Right cardiac atrium (tissue), 5 donors: ENCODE results near the gene CFAP65. TPM values are rescaled to one million over a fixed set of nuclear protein-coding genes. Genes with fewer than 3 reads are reported as not detected.

Experiments
- ATAC-seq, 2 donors: fragments of 200-7000 bp; cut with Tn5 transposase; one replicate each; pipeline versions ENCODE4 v1.8.0 to v1.9.1; 2020; ENCODE audit warnings: moderate library complexity in 2 of 2, mild to moderate bottlenecking in 1 of 2
- DNase-seq, 3 donors: peaks; one replicate each; pipeline ENCODE4 v3.0.0-alpha.2; 2020
- H3K27ac ChIP-seq: one replicate; pipeline ENCODE4 v1.5.1; 2013; ENCODE audit warnings: mild to moderate bottlenecking, low read length, control low read depth, moderate library complexity
- H3K27me3 ChIP-seq: one replicate; pipeline ENCODE4 v1.6.1; 2013; ENCODE audit not compliant: control insufficient read depth, insufficient read depth
- H3K4me1 ChIP-seq: one replicate; pipeline ENCODE4 v1.6.1; 2013; ENCODE audit warnings: low read length; ENCODE audit not compliant: control insufficient read depth, insufficient read depth
- H3K4me3 ChIP-seq: one replicate; pipeline ENCODE4 v1.5.1; 2013; ENCODE audit warnings: low read length, control low read depth
- H3K9me3 ChIP-seq: one replicate; pipeline ENCODE4 v1.6.1; 2013; ENCODE audit warnings: low read length; ENCODE audit not compliant: control insufficient read depth
- WGBS: extraction: QIAGEN DNeasy Blood & Tissue Kit; methylation state at CpG from one replicate; pipeline ENCODE4 v1.1.7; 2013; 5-methylcytosine and 5-hydroxymethylcytosine counted together
- intact Hi-C, 4 donors: fragments of 100-400 bp; cut with DNase I; formaldehyde crosslinking; loops; one replicate each; pipeline versions ENCODE4 v1.11.0 to v1.14.0; 2022 to 2023
- long read RNA-seq, 4 donors: library from polyadenylated mRNA; unstranded; transcript quantifications; one replicate each; pipeline ENCODE4 v2.0.0, GENCODE V29; 2020 to 2021
- polyA plus RNA-seq: library from polyadenylated mRNA; stranded (reverse); fragments of 200-250 nt; gene quantifications from one replicate; pipeline ENCODE4 v1.2.3, GENCODE V29; 2013
- total RNA-seq, 4 donors: library from RNA; stranded (reverse); fragmentation: NEBNext Ultra II Directional; extraction: Animal tissue kit (Norgen Biotek cat#: 25700); gene quantifications; one replicate each; pipeline ENCODE4 v1.2.1, GENCODE V29; 2021
- donor health status: healthy with polysubstance abuse.
- donor health status: DM: no; HTN: yes; CAD: no.
- donor health status: DM: no; HTN: no; CAD: no.
- donor health status: DM: no; HTN: yes; CAD: no; lungs with severe emphysema.
- donor health status: DM: yes; HTN: yes; CAD: no.

The CFAP65 gene
- total RNA-seq, result not detected
- polyA plus RNA-seq, result not detected
- long read RNA-seq, donor 1, result 0 reads
- long read RNA-seq, donor 2, result 0 reads
- long read RNA-seq, donor 3, result 0 reads
- long read RNA-seq, donor 4, result 0 reads

GRCh38 chr2:219041252-219041651 lies at the start of gene CFAP65:
CFAP65 (minus strand) TSS chr2:219041516; CDS start chr2:219039048, 2,468 bp downstream.
- Histone ChIP-seq H3K27ac (no peak within 1 kb of the TSS), H3K4me3 (peak within 1 kb of the TSS; percentile 22), H3K9me3 (no peaks in the 10 kb centered on the region), H3K4me1 (peaks cover 2% of the 10 kb centered on the region), H3K27me3 (no peaks in the 10 kb centered on the region)
- peak in 1 of 2 donors; percentile 80 for ATAC-seq
- peak in 1 of 3 donors; percentile 66 for DNase-seq
- WGBS, result under 1% methylated on average over 21 of the region's 21 CpGs
- intact Hi-C loops, result no loop called here

GRCh38 chr2:219090436-219091299 lies 49.4 kb upstream of the CFAP65 start:
- intact Hi-C loops, result no loop called here

GRCh38 chr2:219089330-219089729 lies 48.0 kb upstream of the CFAP65 start:
- Histone ChIP-seq H3K4me3 (no peak overlapping the region), H3K9me3 (no peaks in the 10 kb centered on the region), H3K27ac (no peak overlapping the region), H3K27me3 (no peaks in the 10 kb centered on the region), H3K4me1 (no peaks in the 10 kb centered on the region)
- intact Hi-C loops, result no loop called here
- WGBS, result 97% methylated on average over 4 of the region's 4 CpGs
- no peak for ATAC-seq
- DNase-seq, result no peak

More at GRCh38 chr2:219090436-219091299, 49.4 kb upstream of the CFAP65 start:
- H3K4me3 ChIP-seq, result no peak overlapping the region
- ATAC-seq, result no peak
- DNase-seq, result no peak
- H3K9me3 ChIP-seq, result no peaks in the 10 kb centered on the region
- no peaks in the 10 kb centered on the region for H3K4me1 ChIP-seq
- H3K27ac ChIP-seq, result no peak overlapping the region
- 78% methylated on average over 4 of the region's 4 CpGs for WGBS
- H3K27me3 ChIP-seq, result no peaks in the 10 kb centered on the region

GRCh38 chr2:219087848-219088247 lies 46.5 kb upstream of the CFAP65 start:
- Histone ChIP-seq H3K27me3 (no peaks in the 10 kb centered on the region), H3K9me3 (no peaks in the 10 kb centered on the region), H3K4me3 (no peak overlapping the region), H3K27ac (no peak overlapping the region), H3K4me1 (no peaks in the 10 kb centered on the region)
- no peak for ATAC-seq
- 99% methylated on average over 1 of the region's 1 CpG for WGBS
- no peak for DNase-seq
- intact Hi-C loops, result no loop called here

GRCh38 chr2:219087361-219087760 lies 46.0 kb upstream of the CFAP65 start:
- no peak for ATAC-seq
- no peak for DNase-seq
- WGBS, result 74% methylated on average over 5 of the region's 5 CpGs
- Histone ChIP-seq H3K9me3 (no peaks in the 10 kb centered on the region), H3K4me1 (peaks cover 2% of the 10 kb centered on the region), H3K27me3 (no peaks in the 10 kb centered on the region), H3K27ac (no peak overlapping the region), H3K4me3 (no peak overlapping the region)
- intact Hi-C loops, result no loop called here

GRCh38 chr2:219086196-219086595 lies 44.9 kb upstream of the CFAP65 start:
- DNase-seq, result no peak
- H3K4me3 ChIP-seq, result no peak overlapping the region
- intact Hi-C loops, result no loop called here
- peaks cover 2% of the 10 kb centered on the region for H3K4me1 ChIP-seq
- no peak overlapping the region for H3K27ac ChIP-seq
- no peak for ATAC-seq
- H3K9me3 ChIP-seq, result no peaks in the 10 kb centered on the region
- no peaks in the 10 kb centered on the region for H3K27me3 ChIP-seq

GRCh38 chr2:219084791-219085190 lies 43.5 kb upstream of the CFAP65 start:
- Histone ChIP-seq H3K27me3 (no peaks in the 10 kb centered on the region), H3K4me3 (no peak overlapping the region), H3K27ac (no peak overlapping the region), H3K4me1 (peaks cover 2% of the 10 kb centered on the region), H3K9me3 (no peaks in the 10 kb centered on the region)
- ATAC-seq (no peak), DNase-seq (no peak)
- intact Hi-C loops, result no loop called here

- H3K9me3 ChIP-seq, result no peaks in the 10 kb centered on the region
- no peak overlapping the region for H3K4me3 ChIP-seq
- ATAC-seq (peak; percentile 36 to 70), DNase-seq (peak; percentile 53 to 74 (median 72))
- H3K4me1 ChIP-seq, result peaks cover 2% of the 10 kb centered on the region
- 40% methylated on average over 5 of the region's 5 CpGs for whole genome bisulfite sequencing
- intact Hi-C loops, result no loop called here
- no peak overlapping the region for H3K27ac ChIP-seq
- no peaks in the 10 kb centered on the region for H3K27me3 ChIP-seq
Measured at GRCh38 chr2:219082332-219082958, 41.1 kb upstream of the CFAP65 start.

GRCh38 chr2:219081701-219082331 lies 40.5 kb upstream of the CFAP65 start:
- ATAC-seq (peak in 1 of 2 donors; percentile 32), DNase-seq (no peak)
- intact Hi-C loops, result no loop called here
- peaks cover 2% of the 10 kb centered on the region for H3K4me1 ChIP-seq
- no peak overlapping the region for H3K4me3 ChIP-seq
- no peaks in the 10 kb centered on the region for H3K27me3 ChIP-seq
- H3K27ac ChIP-seq, result no peak overlapping the region
- H3K9me3 ChIP-seq, result no peaks in the 10 kb centered on the region

GRCh38 chr2:219081096-219081495 lies 39.8 kb upstream of the CFAP65 start:
- intact Hi-C loops, result no loop called here
- 88% methylated on average over 7 of the region's 7 CpGs for WGBS

GRCh38 chr2:219079417-219079816 lies 38.1 kb upstream of the CFAP65 start:
- Histone ChIP-seq H3K9me3 (no peaks in the 10 kb centered on the region), H3K27me3 (no peaks in the 10 kb centered on the region), H3K4me3 (no peak overlapping the region), H3K4me1 (peaks cover 2% of the 10 kb centered on the region), H3K27ac (no peak overlapping the region)
- 89% methylated on average over 2 of the region's 2 CpGs for WGBS
- no peak for ATAC-seq
- no peak for DNase-seq
- intact Hi-C loops, result no loop called here

More at GRCh38 chr2:219081096-219081495, 39.8 kb upstream of the CFAP65 start:
- ATAC-seq (no peak), DNase-seq (no peak)
- H3K27ac ChIP-seq, result no peak overlapping the region
- no peaks in the 10 kb centered on the region for H3K9me3 ChIP-seq
- H3K4me1 ChIP-seq, result peaks cover 2% of the 10 kb centered on the region
- no peak overlapping the region for H3K4me3 ChIP-seq
- no peaks in the 10 kb centered on the region for H3K27me3 ChIP-seq
